ENCODE measurements around the gene PPIL1.

Gene PPIL1

DNA sequence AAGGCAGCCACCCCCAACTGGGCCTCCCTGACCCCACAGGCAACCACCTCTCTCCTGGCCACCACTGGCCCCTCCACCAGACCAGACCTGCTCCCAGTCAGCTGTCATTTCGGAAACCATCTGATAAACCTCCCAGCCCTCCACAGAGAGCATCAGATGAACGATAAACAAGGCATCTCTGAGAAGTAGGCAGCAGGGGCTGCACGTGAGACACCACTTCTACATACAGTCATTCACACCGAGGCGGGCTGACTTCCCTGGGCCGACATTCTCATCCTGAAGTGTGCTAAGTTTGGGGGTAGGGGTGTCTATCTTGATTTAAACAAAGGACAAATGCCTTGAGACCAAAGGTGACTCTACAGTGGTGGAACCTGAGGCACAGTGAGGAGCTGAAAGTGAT, 49.2 kb downstream of the PPIL1 start:
- Histone ChIP-seq H4K20me1 (ENCODE audit: low read depth, low read length) (no peaks in the 10 kb centered on the region), H3K36me3 (ENCODE audit: low read length) (no peaks in the 10 kb centered on the region), H3K9me3 (ENCODE audit: insufficient read depth, low read length) (no peaks in the 10 kb centered on the region), H3K4me2 (ENCODE audit: low read depth, low read length, poor library complexity, severe bottlenecking) (no peak overlapping the region), H3K9me2 (replicated peaks; ENCODE audit: insufficient read depth, low read length) (no peaks in the 10 kb centered on the region), H2AFZ (ENCODE audit: low read depth, low read length, severe bottlenecking) (no peak overlapping the region), H3K79me2 (ENCODE audit: insufficient read depth, low read length) (no peaks in the 10 kb centered on the region), H3K27ac (ENCODE audit: low read depth, low read length) (no peak overlapping the region), H3K27me3 (ENCODE audit: low read length) (no peaks in the 10 kb centered on the region), H3K9ac (ENCODE audit: low read length) (no peak overlapping the region), H3K4me3 (ENCODE audit: insufficient read depth, low read length, poor library complexity, severe bottlenecking) (no peak overlapping the region), H3F3A (ENCODE audit: insufficient read depth) (no peaks in the 10 kb centered on the region)
- TF ChIP-seq EZH2phosphoT487 (conservative IDR thresholded peaks at IDR 0.05; ENCODE audit: low read length) = no peak

DNA sequence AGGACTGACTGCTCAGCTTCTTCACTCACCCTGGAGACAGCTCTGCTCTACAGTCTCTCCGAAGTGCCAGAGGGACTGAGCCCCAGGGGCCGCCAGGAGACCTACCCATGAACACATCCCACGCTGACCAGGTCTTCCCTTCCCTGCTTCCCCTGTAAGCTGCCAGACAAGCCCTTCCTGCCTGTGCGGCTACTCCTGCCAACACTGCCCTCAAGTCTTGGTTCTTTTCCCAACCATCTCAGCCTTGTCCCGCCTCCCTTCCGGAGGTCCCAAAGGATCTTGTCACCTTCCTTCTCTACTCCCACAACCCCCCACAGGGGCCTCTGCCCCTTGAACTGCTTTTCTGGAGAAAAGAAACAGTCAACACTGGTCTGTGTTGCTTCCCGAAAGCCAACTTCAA, 50.4 kb downstream of the PPIL1 start:
- Histone ChIP-seq H3F3A (ENCODE audit: insufficient read depth) (no peaks in the 10 kb centered on the region), H2AFZ (ENCODE audit: low read depth, low read length, severe bottlenecking) (no peak overlapping the region), H3K9ac (ENCODE audit: low read length) (no peak overlapping the region), H3K9me3 (ENCODE audit: insufficient read depth, low read length) (no peaks in the 10 kb centered on the region), H3K4me3 (ENCODE audit: insufficient read depth, low read length, poor library complexity, severe bottlenecking) (no peak overlapping the region), H3K79me2 (ENCODE audit: insufficient read depth, low read length) (no peaks in the 10 kb centered on the region), H4K20me1 (ENCODE audit: low read depth, low read length) (no peaks in the 10 kb centered on the region), H3K9me2 (replicated peaks; ENCODE audit: insufficient read depth, low read length) (no peaks in the 10 kb centered on the region), H3K36me3 (ENCODE audit: low read length) (no peaks in the 10 kb centered on the region), H3K4me2 (ENCODE audit: low read depth, low read length, poor library complexity, severe bottlenecking) (no peak overlapping the region), H3K27me3 (ENCODE audit: low read length) (no peaks in the 10 kb centered on the region), H3K27ac (ENCODE audit: low read depth, low read length) (no peak overlapping the region)
- TF ChIP-seq CTCF (IDR thresholded peaks at IDR 0.05; ENCODE audit: insufficient read depth, low read length, poor library complexity, severe bottlenecking) (no peak), EZH2phosphoT487 (conservative IDR thresholded peaks at IDR 0.05; ENCODE audit: low read length) (no peak)

DNA sequence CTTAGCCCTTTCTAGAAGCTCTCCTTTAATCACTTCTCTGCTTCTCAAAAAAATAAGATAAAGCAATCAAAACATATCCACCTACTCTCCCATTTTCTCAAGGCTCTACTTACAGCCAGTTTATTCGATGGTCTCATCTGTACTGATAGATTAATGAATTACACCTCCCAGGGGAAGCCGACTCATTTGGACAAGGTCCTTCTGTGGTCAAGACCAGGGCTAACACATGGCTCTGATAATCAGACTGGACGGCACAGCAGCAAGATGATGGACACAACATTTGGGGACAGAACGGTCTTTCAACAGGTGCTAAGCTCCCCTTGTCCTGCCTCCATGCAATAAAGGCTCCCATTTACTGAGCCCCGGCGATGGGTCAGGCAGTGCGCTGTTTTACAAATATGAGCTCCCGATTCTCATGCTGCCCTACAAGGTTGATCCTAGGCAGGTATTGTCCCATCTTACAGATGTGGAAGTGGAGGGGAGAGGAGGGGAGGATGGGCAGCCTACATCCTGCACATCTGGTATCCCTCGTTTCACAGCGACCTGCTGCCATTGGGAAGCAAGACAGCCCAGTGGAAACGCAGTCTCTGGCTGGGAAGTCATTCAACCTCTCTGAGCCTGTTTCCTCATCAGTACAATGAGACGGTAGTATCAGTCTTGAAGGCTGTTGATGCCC, 51.0 kb downstream of the PPIL1 start:
- Histone ChIP-seq H3K9me2 (replicated peaks; ENCODE audit: insufficient read depth, low read length) (no peaks in the 10 kb centered on the region), H3K79me2 (ENCODE audit: insufficient read depth, low read length) (no peaks in the 10 kb centered on the region), H4K20me1 (ENCODE audit: low read depth, low read length) (no peaks in the 10 kb centered on the region), H3K9me3 (ENCODE audit: insufficient read depth, low read length) (no peaks in the 10 kb centered on the region), H3F3A (ENCODE audit: insufficient read depth) (no peaks in the 10 kb centered on the region), H2AFZ (ENCODE audit: low read depth, low read length, severe bottlenecking) (no peak overlapping the region), H3K27ac (ENCODE audit: low read depth, low read length) (no peak overlapping the region), H3K4me3 (ENCODE audit: insufficient read depth, low read length, poor library complexity, severe bottlenecking) (no peak overlapping the region), H3K4me2 (ENCODE audit: low read depth, low read length, poor library complexity, severe bottlenecking) (no peak overlapping the region), H3K9ac (ENCODE audit: low read length) (no peak overlapping the region), H3K27me3 (ENCODE audit: low read length) (no peaks in the 10 kb centered on the region), H3K36me3 (ENCODE audit: low read length) (no peaks in the 10 kb centered on the region)
- TF ChIP-seq CTCF (IDR thresholded peaks at IDR 0.05; ENCODE audit: insufficient read depth, low read length, poor library complexity, severe bottlenecking) = no peak

DNA sequence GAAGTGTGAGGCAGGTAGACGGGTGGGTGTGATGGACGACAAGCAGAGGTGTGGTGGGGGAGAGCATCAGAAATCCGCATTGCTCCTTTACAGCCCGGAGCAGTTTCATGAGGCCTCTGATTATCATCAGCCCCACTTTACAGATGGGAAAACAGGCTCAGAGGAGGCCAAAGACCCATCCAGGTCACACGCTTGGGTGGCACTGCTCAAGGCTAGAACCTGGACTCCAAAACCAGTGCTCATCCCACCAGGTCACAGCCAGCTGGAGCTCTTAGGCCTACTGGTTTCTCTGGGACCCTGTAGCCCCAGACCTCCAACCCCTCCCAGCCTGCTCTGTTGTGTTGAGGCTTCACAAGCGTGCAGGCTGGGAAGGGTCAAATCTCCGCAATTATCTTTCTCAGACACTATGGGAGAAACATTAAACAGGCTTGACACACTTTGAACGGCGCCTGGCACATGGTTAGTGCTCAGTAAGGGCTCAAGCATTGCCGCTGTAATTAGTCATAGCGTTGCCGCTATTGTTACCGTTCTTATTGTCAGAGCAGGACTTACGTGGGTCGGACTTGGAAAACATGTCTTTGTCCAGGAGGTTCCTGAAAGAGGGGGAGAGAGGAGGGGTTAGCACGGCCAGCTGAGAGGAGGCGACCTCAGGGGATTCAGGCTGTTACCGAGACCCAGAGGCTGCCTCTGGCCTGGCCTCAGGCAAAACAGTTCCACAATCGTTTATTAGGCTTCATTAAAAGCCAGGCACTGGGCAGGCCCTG, 51.9 kb downstream of the PPIL1 start:
- no peaks in the 10 kb centered on the region for H4K20me1 ChIP-seq (ENCODE audit: low read depth, low read length)
- H2AFZ ChIP-seq (ENCODE audit: low read depth, low read length, severe bottlenecking) = no peak overlapping the region
- H3K4me2 ChIP-seq (ENCODE audit: low read depth, low read length, poor library complexity, severe bottlenecking) = no peak overlapping the region
- no peaks in the 10 kb centered on the region for H3K9me3 ChIP-seq (ENCODE audit: insufficient read depth, low read length)
- H3K27me3 ChIP-seq (ENCODE audit: low read length) = no peaks in the 10 kb centered on the region
- H3F3A ChIP-seq (ENCODE audit: insufficient read depth) = no peaks in the 10 kb centered on the region
- no peak overlapping the region for H3K9ac ChIP-seq (ENCODE audit: low read length)
- H3K27ac ChIP-seq (ENCODE audit: low read depth, low read length) = no peak overlapping the region
- no peaks in the 10 kb centered on the region for H3K36me3 ChIP-seq (ENCODE audit: low read length)
- no peaks in the 10 kb centered on the region for H3K9me2 ChIP-seq (replicated peaks; ENCODE audit: insufficient read depth, low read length)
- H3K79me2 ChIP-seq (ENCODE audit: insufficient read depth, low read length) = no peaks in the 10 kb centered on the region
- TF ChIP-seq CTCF (IDR thresholded peaks at IDR 0.05; ENCODE audit: insufficient read depth, low read length, poor library complexity, severe bottlenecking) = no peak
- TF ChIP-seq EZH2phosphoT487 (conservative IDR thresholded peaks at IDR 0.05; ENCODE audit: low read length) = no peak
- no peak overlapping the region for H3K4me3 ChIP-seq (ENCODE audit: insufficient read depth, low read length, poor library complexity, severe bottlenecking)
